ENCODE results near the gene PSD2.

- TF ChIP-seq CTCF (IDR thresholded peaks at IDR 0.05 in 4 of 5, conservative IDR thresholded peaks at IDR 0.05 in 1 of 5) = no peak
- no peak for TF ChIP-seq POLR2A (IDR thresholded peaks at IDR 0.05)
Observed at GRCh38 chr5:139789116-139789844, 6.3 kb upstream of the PSD2 start.

Data from gastrocnemius medialis (tissue), 4 donors.